ENCODE results near the gene GAL3ST1. TPM values are rescaled to one million over a fixed set of nuclear protein-coding genes. Genes with fewer than 3 reads are reported as not detected.
"Not testable (repeated sequence)": the region's sequence is repeated elsewhere in the genome, so short reads cannot be mapped to it uniquely, and the experiment has no call there.

GAL3ST1 gene
- total RNA-seq, 1 experiment from 2014 or later: 8.9 TPM

- no TSS peak for BruUV-seq (replicated peaks)
- CTCF ChIA-PET: no interaction called here
- intact Hi-C loops (cut with micrococcal nuclease; ENCODE audit: unreplicated experiment): no loop called here
- Mint-ChIP-seq H3K4me1 (ENCODE audit: low read depth, unreplicated experiment) (peaks cover 7% of the 10 kb centered on the region), H3K9me3 (ENCODE audit: unreplicated experiment) (no peaks in the 10 kb centered on the region), H3K4me3 (ENCODE audit: unreplicated experiment) (no peak overlapping the region), H3K36me3 (ENCODE audit: insufficient read depth, unreplicated experiment) (no peaks in the 10 kb centered on the region), H3K27me3 (ENCODE audit: insufficient read depth, unreplicated experiment) (no peaks in the 10 kb centered on the region), H3K27ac (ENCODE audit: unreplicated experiment) (no peak overlapping the region)
- no peak for TF ChIP-seq CTCF (IDR thresholded peaks at IDR 0.05; ENCODE audit: insufficient read depth in 1 of 2, low read depth in 1 of 2, low read length in 1 of 2, severe bottlenecking in 1 of 2, unreplicated experiment in 1 of 2)
- peaks cover 6% of the 10 kb centered on the region; the same call in 1 of the 2 replicates for H3K4me1 ChIP-seq
- POLR2A ChIA-PET: no interaction called here
- H3K4me3 ChIP-seq (ENCODE audit: low read depth, low read length): no peak overlapping the region
- H3K36me3 ChIP-seq (ENCODE audit: control insufficient read depth, insufficient read depth, low read length): no peaks in the 10 kb centered on the region
- H3K27me3 ChIP-seq (replicated peaks; ENCODE audit: control insufficient read depth, insufficient read depth, low read length): no peaks in the 10 kb centered on the region
- H3K9me3 ChIP-seq: no peaks in the 10 kb centered on the region
- no peak for DNase-seq
Observed at GRCh38 chr22:30564045-30564760, 10.3 kb downstream of the GAL3ST1 start.

- POLR2A ChIA-PET: no interaction called here
- Histone ChIP-seq H3K9me3 (no peaks in the 10 kb centered on the region), H3K4me1 (peaks cover 6% of the 10 kb centered on the region; the same call in 1 of the 2 replicates), H3K27me3 (replicated peaks; ENCODE audit: control insufficient read depth, insufficient read depth, low read length) (no peaks in the 10 kb centered on the region), H3K4me3 (ENCODE audit: low read depth, low read length) (no peak overlapping the region), H3K36me3 (ENCODE audit: control insufficient read depth, insufficient read depth, low read length) (no peaks in the 10 kb centered on the region)
- no peak overlapping the region for H3K4me3 Mint-ChIP-seq (ENCODE audit: unreplicated experiment)
- TF ChIP-seq CTCF (IDR thresholded peaks at IDR 0.05; ENCODE audit: insufficient read depth in 1 of 2, low read depth in 1 of 2, low read length in 1 of 2, severe bottlenecking in 1 of 2, unreplicated experiment in 1 of 2): no peak
- H3K4me1 Mint-ChIP-seq (ENCODE audit: low read depth, unreplicated experiment): peaks cover 7% of the 10 kb centered on the region
- BruUV-seq (replicated peaks): no TSS peak
- no peaks in the 10 kb centered on the region for H3K9me3 Mint-ChIP-seq (ENCODE audit: unreplicated experiment)
- CTCF ChIA-PET: no interaction called here
- H3K27ac Mint-ChIP-seq (ENCODE audit: unreplicated experiment): no peak overlapping the region
- H3K27me3 Mint-ChIP-seq (ENCODE audit: insufficient read depth, unreplicated experiment): no peaks in the 10 kb centered on the region
- H3K36me3 Mint-ChIP-seq (ENCODE audit: insufficient read depth, unreplicated experiment): no peaks in the 10 kb centered on the region
- intact Hi-C loops (cut with micrococcal nuclease; ENCODE audit: unreplicated experiment): no loop called here
- DNase-seq: no peak
Observed at GRCh38 chr22:30562366-30562765, 12.1 kb downstream of the GAL3ST1 start.

- peaks cover 7% of the 10 kb centered on the region for H3K4me1 Mint-ChIP-seq (ENCODE audit: low read depth, unreplicated experiment)
- no peak for DNase-seq
- no peaks in the 10 kb centered on the region for H3K27me3 ChIP-seq (replicated peaks; ENCODE audit: control insufficient read depth, insufficient read depth, low read length)
- CTCF ChIA-PET: interaction anchor here (0.6 kb wide), 1 partner anchor 41 kb away, joined by 4 read pairs; no protein-coding TSS in a partner anchor
- no peaks in the 10 kb centered on the region for H3K9me3 ChIP-seq
- H3K27me3 Mint-ChIP-seq (ENCODE audit: insufficient read depth, unreplicated experiment): no peaks in the 10 kb centered on the region
- H3K36me3 ChIP-seq (ENCODE audit: control insufficient read depth, insufficient read depth, low read length): no peaks in the 10 kb centered on the region
- H3K4me3 ChIP-seq (ENCODE audit: low read depth, low read length): no peak overlapping the region
- TF ChIP-seq CTCF (IDR thresholded peaks at IDR 0.05; ENCODE audit: insufficient read depth in 1 of 2, low read depth in 1 of 2, low read length in 1 of 2, severe bottlenecking in 1 of 2, unreplicated experiment in 1 of 2): no peak
- POLR2A ChIA-PET: no interaction called here
- no peaks in the 10 kb centered on the region for H3K36me3 Mint-ChIP-seq (ENCODE audit: insufficient read depth, unreplicated experiment)
- intact Hi-C loops (cut with micrococcal nuclease; ENCODE audit: unreplicated experiment): no loop called here
- BruUV-seq (replicated peaks): no TSS peak
- H3K9me3 Mint-ChIP-seq (ENCODE audit: unreplicated experiment): no peaks in the 10 kb centered on the region
- no peak overlapping the region for H3K4me3 Mint-ChIP-seq (ENCODE audit: unreplicated experiment)
- H3K27ac Mint-ChIP-seq (ENCODE audit: unreplicated experiment): no peak overlapping the region
- peaks cover 6% of the 10 kb centered on the region; the same call in 1 of the 2 replicates for H3K4me1 ChIP-seq
Observed at GRCh38 chr22:30561402-30562189, 12.9 kb downstream of the GAL3ST1 start.

GRCh38 chr22:30560643-30561202, 13.7 kb downstream of the GAL3ST1 start:
- H3K4me1 ChIP-seq; H3K36me3 Mint-ChIP-seq (ENCODE audit: insufficient read depth, unreplicated experiment); CTCF ChIA-PET; intact Hi-C loops (cut with micrococcal nuclease; ENCODE audit: unreplicated experiment); H3K27me3 Mint-ChIP-seq (ENCODE audit: insufficient read depth, unreplicated experiment); H3K9me3 ChIP-seq; H3K4me1 Mint-ChIP-seq (ENCODE audit: low read depth, unreplicated experiment); H3K9me3 Mint-ChIP-seq (ENCODE audit: unreplicated experiment); H3K27ac Mint-ChIP-seq (ENCODE audit: unreplicated experiment); BruUV-seq (replicated peaks); H3K4me3 ChIP-seq (ENCODE audit: low read depth, low read length); H3K36me3 ChIP-seq (ENCODE audit: control insufficient read depth, insufficient read depth, low read length); POLR2A ChIA-PET; H3K4me3 Mint-ChIP-seq (ENCODE audit: unreplicated experiment); H3K27me3 ChIP-seq (replicated peaks; ENCODE audit: control insufficient read depth, insufficient read depth, low read length): not testable (repeated sequence)
- peak in 1 of 2 experiments; percentile 25 for DNase-seq
